Colonic mucosa (tissue), 4 donors: ENCODE measurements around the gene SFSWAP. TPM values are rescaled to one million over a fixed set of nuclear protein-coding genes. Genes with fewer than 3 reads are reported as not detected.

Source experiments
- DNase-seq: peaks from one replicate; pipeline ENCODE4 v3.0.0-alpha.2; 2020
- H3K27ac ChIP-seq: fragments of 200-600 bp; one replicate; pipeline ENCODE4 v1.8.0; 2021
- H3K27me3 ChIP-seq: fragments of 200-600 bp; one replicate; pipeline ENCODE4 v1.8.0; 2021
- H3K36me3 ChIP-seq: fragments of 200-600 bp; one replicate; pipeline ENCODE4 v1.8.0; 2021
- H3K4me1 ChIP-seq: fragments of 200-600 bp; one replicate; pipeline ENCODE4 v1.8.0; 2021; ENCODE audit warnings: mild to moderate bottlenecking
- H3K4me3 ChIP-seq: fragments of 200-600 bp; one replicate; pipeline ENCODE4 v1.8.0; 2021
- H3K9ac ChIP-seq, 2 donors: one replicate each; pipeline ENCODE4 v1.7.0; 2013; ENCODE audit warnings: control low read depth in 2 of 2, low read depth in 2 of 2, low read length in 2 of 2
- H3K9me3 ChIP-seq: fragments of 200-600 bp; one replicate; pipeline ENCODE4 v1.8.0; 2021
- CTCF ChIP-seq: fragments of 200-600 bp; IDR thresholded peaks from one replicate; pipeline ENCODE4 v1.8.0; 2022; ENCODE audit warnings: antibody characterized with exemption, mild to moderate bottlenecking
- intact Hi-C: fragments of 100-400 bp; cut with DNase I; formaldehyde crosslinking; loops from one replicate; pipeline ENCODE4 v1.14.1; 2022
- total RNA-seq, 2 donors: library from RNA; stranded (reverse); fragmentation: NEBNext Ultra II Directional in 1 of 2; extraction: Animal tissue kit (Norgen Biotek cat#: 25700) in 1 of 2; gene quantifications; one replicate each; pipeline ENCODE4 v1.2.1, GENCODE V29; 2021
- donor health status: healthy.
- donor health status: DM: no; HTN: no; CAD: no.
- donor health status: DM: no; HTN: no; CAD: no.

The SFSWAP gene
- total RNA-seq, 2 donors from 2014 or later: 28.2 to 35.6 TPM

GRCh38 chr12:131795690-131796410 is 85.0 kb downstream of the SFSWAP start:
- DNase-seq: no peak

GRCh38 chr12:131796411-131796736 is 85.5 kb downstream of the SFSWAP start:
- intact Hi-C loops: no loop called here

More at GRCh38 chr12:131795690-131796410, 85.0 kb downstream of the SFSWAP start:
- H3K9ac ChIP-seq: no peak overlapping the region
- TF ChIP-seq CTCF: no peak
- H3K27ac ChIP-seq: no peak overlapping the region
- H3K36me3 ChIP-seq: peaks cover 5% of the 10 kb centered on the region
- H3K4me1 ChIP-seq: no peaks in the 10 kb centered on the region
- H3K27me3 ChIP-seq: no peaks in the 10 kb centered on the region
- no peak overlapping the region for H3K4me3 ChIP-seq
- intact Hi-C loops: no loop called here
- no peaks in the 10 kb centered on the region for H3K9me3 ChIP-seq

GRCh38 chr12:131796754-131797587 is 86.1 kb downstream of the SFSWAP start:
- H3K36me3 ChIP-seq: peaks cover 5% of the 10 kb centered on the region

More at GRCh38 chr12:131796411-131796736, 85.5 kb downstream of the SFSWAP start:
- Histone ChIP-seq H3K9me3 (no peaks in the 10 kb centered on the region), H3K4me1 (no peaks in the 10 kb centered on the region), H3K27me3 (no peaks in the 10 kb centered on the region), H3K4me3 (no peak overlapping the region), H3K9ac (no peak overlapping the region), H3K36me3 (peaks cover 5% of the 10 kb centered on the region), H3K27ac (no peak overlapping the region)
- DNase-seq: no peak
- no peak for TF ChIP-seq CTCF

GRCh38 chr12:131797588-131797934 is 86.7 kb downstream of the SFSWAP start:
- DNase-seq: no peak
- Histone ChIP-seq H3K27me3 (no peaks in the 10 kb centered on the region), H3K9ac (no peak overlapping the region), H3K4me3 (no peak overlapping the region), H3K36me3 (peaks cover 5% of the 10 kb centered on the region), H3K4me1 (no peaks in the 10 kb centered on the region), H3K27ac (no peak overlapping the region), H3K9me3 (no peaks in the 10 kb centered on the region)
- intact Hi-C loops: no loop called here
- no peak for TF ChIP-seq CTCF

More at GRCh38 chr12:131796754-131797587, 86.1 kb downstream of the SFSWAP start:
- no peaks in the 10 kb centered on the region for H3K9me3 ChIP-seq
- no peak for DNase-seq
- no peak overlapping the region for H3K4me3 ChIP-seq
- TF ChIP-seq CTCF: no peak
- no peaks in the 10 kb centered on the region for H3K27me3 ChIP-seq
- intact Hi-C loops: no loop called here
- no peaks in the 10 kb centered on the region for H3K4me1 ChIP-seq
- no peak overlapping the region for H3K27ac ChIP-seq
- no peak overlapping the region for H3K9ac ChIP-seq

GRCh38 chr12:131799195-131799594 is 88.3 kb downstream of the SFSWAP start:
- TF ChIP-seq CTCF: no peak
- no peak for DNase-seq
- Histone ChIP-seq H3K4me1 (no peaks in the 10 kb centered on the region), H3K36me3 (peaks cover 5% of the 10 kb centered on the region), H3K27me3 (no peaks in the 10 kb centered on the region), H3K4me3 (no peak overlapping the region), H3K9me3 (no peaks in the 10 kb centered on the region), H3K27ac (no peak overlapping the region), H3K9ac (no peak overlapping the region)
- intact Hi-C loops: no loop called here
